Measurements from ENCODE around the gene CALML4.
A peak's percentile ranks its signal among the peaks of the same experiment; 100 is the strongest.
"Not testable (repeated sequence)": the region's sequence is repeated elsewhere in the genome, so short reads cannot be mapped to it uniquely, and the experiment has no call there.

Gene CALML4

GRCh38 chr15:68208136-68208535, 3.0 kb upstream of the CALML4 start:
- no peak for DNase-seq (ENCODE audit: low spot score)

- DNase-seq (ENCODE audit: low spot score), result no peak
These were observed 2.2 kb upstream of the CALML4 start for GRCh38 chr15:68207176-68207935.

- DNase-seq (ENCODE audit: low spot score), result no peak
These were observed 1.6 kb upstream of the CALML4 start for GRCh38 chr15:68206711-68207151.

- DNase-seq (ENCODE audit: low spot score), result peak; percentile 35
These were observed 915 bp upstream of the CALML4 start for GRCh38 chr15:68205954-68206539.

- DNase-seq (ENCODE audit: low spot score), result no peak
These were observed 419 bp upstream of the CALML4 start for GRCh38 chr15:68205558-68205944.

- DNase-seq (ENCODE audit: low spot score), result no peak
These were observed 771 bp downstream of the CALML4 start for GRCh38 chr15:68204361-68204760.

- no peak for DNase-seq (ENCODE audit: low spot score)
These were observed 1.2 kb downstream of the CALML4 start for GRCh38 chr15:68203956-68204355.

GRCh38 chr15:68203486-68203885, 1.6 kb downstream of the CALML4 start:
- no peak for DNase-seq (ENCODE audit: low spot score)

- DNase-seq (ENCODE audit: low spot score), result not testable (repeated sequence)
These were observed 2.1 kb downstream of the CALML4 start for GRCh38 chr15:68202994-68203393.

- no peak for DNase-seq (ENCODE audit: low spot score)
These were observed 3.3 kb downstream of the CALML4 start for GRCh38 chr15:68201879-68202261.

GRCh38 chr15:68201153-68201878, 3.8 kb downstream of the CALML4 start:
- DNase-seq (ENCODE audit: low spot score), result no peak

- DNase-seq (ENCODE audit: low spot score), result no peak
These were observed 4.9 kb downstream of the CALML4 start for GRCh38 chr15:68200016-68200861.

GRCh38 chr15:68199340-68199739, 5.8 kb downstream of the CALML4 start:
- DNase-seq (ENCODE audit: low spot score), result no peak

GRCh38 chr15:68197661-68198437, 7.3 kb downstream of the CALML4 start:
- DNase-seq (ENCODE audit: low spot score), result no peak

GRCh38 chr15:68197170-68197492, 8.0 kb downstream of the CALML4 start:
- no peak for DNase-seq (ENCODE audit: low spot score)

- DNase-seq (ENCODE audit: low spot score), result no peak
These were observed 8.5 kb downstream of the CALML4 start for GRCh38 chr15:68196445-68197169.

- DNase-seq (ENCODE audit: low spot score), result no peak
These were observed 9.6 kb downstream of the CALML4 start for GRCh38 chr15:68195336-68196112.

GRCh38 chr15:68192804-68193486, 12.2 kb downstream of the CALML4 start:
- no peak for DNase-seq (ENCODE audit: low spot score)

- no peak for DNase-seq (ENCODE audit: low spot score)
These were observed 13.0 kb downstream of the CALML4 start for GRCh38 chr15:68192117-68192516.
